ENCODE measurements around the gene SGCD. TPM values are rescaled to one million over a fixed set of nuclear protein-coding genes. Genes with fewer than 3 reads are reported as not detected.

The SGCD gene
- total RNA-seq, 3 donors from 2014 or later = 3.1 to 15.4 (median 6.2) TPM

GRCh38 chr5:156621719-156622118, 294.8 kb downstream of the SGCD start:
- TF ChIP-seq POLR2A (IDR thresholded peaks at IDR 0.05) = no peak
- no peak for TF ChIP-seq POLR2AphosphoS5 (IDR thresholded peaks at IDR 0.05)
- no peak for TF ChIP-seq CTCF (IDR thresholded peaks at IDR 0.05)
- no peaks in the 10 kb centered on the region for H3K27me3 ChIP-seq
- DNase-seq (ENCODE audit: low spot score in 2 of 2) = no peak
- H3K36me3 ChIP-seq = no peaks in the 10 kb centered on the region
- intact Hi-C loops (cut with DNase I; ENCODE audit: low total_unique reads) = no loop called here
- no peak overlapping the region for H3K27ac ChIP-seq
- H3K4me1 ChIP-seq = no peaks in the 10 kb centered on the region
- H3K4me3 ChIP-seq = no peak overlapping the region
- H3K9me3 ChIP-seq = no peaks in the 10 kb centered on the region

- Histone ChIP-seq H3K4me1 (no peaks in the 10 kb centered on the region), H3K36me3 (no peaks in the 10 kb centered on the region), H3K4me3 (no peak overlapping the region), H3K27ac (no peak overlapping the region), H3K9me3 (no peaks in the 10 kb centered on the region), H3K27me3 (no peaks in the 10 kb centered on the region)
- DNase-seq (ENCODE audit: low spot score in 2 of 2) = no peak
- TF ChIP-seq POLR2AphosphoS5 (IDR thresholded peaks at IDR 0.05) (no peak), CTCF (IDR thresholded peaks at IDR 0.05) (no peak), POLR2A (IDR thresholded peaks at IDR 0.05) (no peak)
- intact Hi-C loops (cut with DNase I; ENCODE audit: low total_unique reads) = no loop called here
Measured at GRCh38 chr5:156623381-156624040, 296.5 kb downstream of the SGCD start.

- no peaks in the 10 kb centered on the region for H3K36me3 ChIP-seq
- DNase-seq (ENCODE audit: low spot score in 2 of 2) = no peak
- H3K27ac ChIP-seq = no peak overlapping the region
- intact Hi-C loops (cut with DNase I; ENCODE audit: low total_unique reads) = no loop called here
- no peaks in the 10 kb centered on the region for H3K4me1 ChIP-seq
- H3K4me3 ChIP-seq = no peak overlapping the region
- TF ChIP-seq POLR2AphosphoS5 (IDR thresholded peaks at IDR 0.05) (no peak), POLR2A (IDR thresholded peaks at IDR 0.05) (no peak), CTCF (IDR thresholded peaks at IDR 0.05) (no peak)
- H3K9me3 ChIP-seq = no peaks in the 10 kb centered on the region
- no peaks in the 10 kb centered on the region for H3K27me3 ChIP-seq
Measured at GRCh38 chr5:156624686-156625085, 297.7 kb downstream of the SGCD start.

GRCh38 chr5:156628421-156628820, 301.5 kb downstream of the SGCD start:
- H3K27me3 ChIP-seq = no peaks in the 10 kb centered on the region
- no peaks in the 10 kb centered on the region for H3K9me3 ChIP-seq
- no peak overlapping the region for H3K4me3 ChIP-seq
- H3K27ac ChIP-seq = no peak overlapping the region
- intact Hi-C loops (cut with DNase I; ENCODE audit: low total_unique reads) = no loop called here
- DNase-seq (ENCODE audit: low spot score in 2 of 2) = no peak
- TF ChIP-seq POLR2A (IDR thresholded peaks at IDR 0.05) (no peak), CTCF (IDR thresholded peaks at IDR 0.05) (no peak), POLR2AphosphoS5 (IDR thresholded peaks at IDR 0.05) (no peak)
- H3K4me1 ChIP-seq = no peaks in the 10 kb centered on the region
- H3K36me3 ChIP-seq = no peaks in the 10 kb centered on the region

- Histone ChIP-seq H3K27me3 (no peaks in the 10 kb centered on the region), H3K4me3 (no peak overlapping the region), H3K4me1 (no peaks in the 10 kb centered on the region), H3K9me3 (no peaks in the 10 kb centered on the region), H3K36me3 (no peaks in the 10 kb centered on the region), H3K27ac (no peak overlapping the region)
- TF ChIP-seq CTCF (IDR thresholded peaks at IDR 0.05) = no peak
- no peak for TF ChIP-seq POLR2AphosphoS5 (IDR thresholded peaks at IDR 0.05)
- TF ChIP-seq POLR2A (IDR thresholded peaks at IDR 0.05) = no peak
- intact Hi-C loops (cut with DNase I; ENCODE audit: low total_unique reads) = no loop called here
- no peak for DNase-seq (ENCODE audit: low spot score in 2 of 2)
Measured at GRCh38 chr5:156631005-156631404, 304.0 kb downstream of the SGCD start.
